H1 (cell line): ENCODE results near the gene HIPK3. TPM values are rescaled to one million over a fixed set of nuclear protein-coding genes. Genes with fewer than 3 reads are reported as not detected.

Experiments
- MAX ChIP-seq: IDR thresholded peaks from 2 replicates; pipeline ENCODE4 v1.6.1; 2012; ENCODE audit warnings: inconsistent platforms
- NANOG ChIP-seq: IDR thresholded peaks from 2 replicates; pipeline ENCODE4 v1.6.1; 2011; ENCODE audit warnings: low read length, low read depth, mild to moderate bottlenecking, inconsistent platforms; ENCODE audit not compliant: insufficient read depth, poor library complexity, severe bottlenecking
- TAF1 ChIP-seq: IDR thresholded peaks from 2 replicates; pipeline ENCODE4 v1.6.1; 2011; ENCODE audit warnings: mild to moderate bottlenecking, low read depth, low read length
- polyA plus RNA-seq, 7 experiments: library from polyadenylated mRNA; depleted of rRNA in 3 of 7; stranded (reverse) in 5 of 7; unstranded in 2 of 7; fragments of >200 nt in 5 of 7; fragments of 200-250 nt in 2 of 7; gene quantifications; 1 replicate in 5 of 7; 2 replicates in 1 of 7; 4 replicates in 1 of 7; pipeline versions ENCODE4 v1.2.1 to v1.2.3, GENCODE V29; 2011 to 2013; ENCODE audit warnings: missing spikeins in 2 of 7, mixed read lengths in 2 of 7
- total RNA-seq: library from RNA; stranded (reverse); fragmentation: NEBNext Ultra II Directional; extraction: Animal tissue kit (Norgen Biotek cat#: 25700); gene quantifications from 2 replicates; pipeline ENCODE4 v1.2.1, GENCODE V29; 2021

HIPK3 gene
- total and polyA plus RNA-seq, 2 of the 8 experiments (the other 6 are each of a cell fraction or from before 2014, with no cell fraction given) = 5.0 to 22.3 TPM

- TF ChIP-seq MAX (no peak), NANOG (no peak), TAF1 (no peak)
Measured at GRCh38 chr11:33391893-33392251, 134.7 kb downstream of the HIPK3 start (continued).
